Measurements from ENCODE around the gene CRAT. TPM values are rescaled to one million over a fixed set of nuclear protein-coding genes. Genes with fewer than 3 reads are reported as not detected.
A peak's percentile ranks its signal among the peaks of the same experiment; 100 is the strongest.

The CRAT gene
- total RNA-seq, 2 donors from 2014 or later, result 17.2 to 17.5 TPM

DNA sequence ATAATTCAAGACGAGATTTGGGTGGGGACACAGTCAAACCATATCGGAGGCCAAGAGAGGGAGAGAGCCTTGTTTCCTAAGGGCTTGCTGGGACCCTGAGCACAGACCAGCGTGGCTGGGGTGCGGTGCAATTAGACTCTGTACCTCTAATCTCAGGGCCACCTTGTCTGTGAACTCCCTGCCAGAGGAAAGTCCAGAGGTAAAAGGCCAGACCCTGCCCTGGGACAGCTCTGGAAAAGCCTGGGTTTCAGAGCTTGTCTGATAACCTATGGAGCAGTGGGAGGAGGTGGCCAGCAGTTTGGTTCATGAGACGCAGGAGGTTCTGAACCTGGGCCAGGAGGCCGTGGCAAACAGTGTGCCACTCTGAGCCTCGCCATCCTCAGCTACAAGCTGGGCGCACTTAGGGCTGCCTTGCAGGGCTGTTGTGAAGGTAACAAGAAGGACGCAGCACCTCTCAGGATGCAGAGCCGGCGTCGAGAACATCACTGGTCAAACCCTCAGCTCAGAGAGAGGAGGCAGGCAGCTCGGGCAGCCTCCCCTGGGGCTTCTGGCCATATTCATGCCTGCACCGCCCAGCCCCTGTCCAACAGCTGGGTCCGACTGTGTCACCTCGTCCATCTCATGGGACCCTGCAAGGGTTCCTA, 34.5 kb downstream of the CRAT start:
- WGBS, 2 experiments (ENCODE audit: insufficient coverage in 1 of 2, insufficient read length in 1 of 2), result 91 to 95% methylated on average over 11 to 16 of the region's 16 CpGs
- no peaks in the 10 kb centered on the region for H3K4me1 ChIP-seq (ENCODE audit: control insufficient read depth, insufficient read depth, low read length)
- H3K27me3 Mint-ChIP-seq (ENCODE audit: insufficient read depth), result no peaks in the 10 kb centered on the region
- H3K4me3 ChIP-seq (ENCODE audit: low read length), result no peak overlapping the region
- H3K9me3 Mint-ChIP-seq, result no peaks in the 10 kb centered on the region
- no peaks in the 10 kb centered on the region for H3K36me3 Mint-ChIP-seq (ENCODE audit: low read depth)
- TF ChIP-seq, protein P1, sequence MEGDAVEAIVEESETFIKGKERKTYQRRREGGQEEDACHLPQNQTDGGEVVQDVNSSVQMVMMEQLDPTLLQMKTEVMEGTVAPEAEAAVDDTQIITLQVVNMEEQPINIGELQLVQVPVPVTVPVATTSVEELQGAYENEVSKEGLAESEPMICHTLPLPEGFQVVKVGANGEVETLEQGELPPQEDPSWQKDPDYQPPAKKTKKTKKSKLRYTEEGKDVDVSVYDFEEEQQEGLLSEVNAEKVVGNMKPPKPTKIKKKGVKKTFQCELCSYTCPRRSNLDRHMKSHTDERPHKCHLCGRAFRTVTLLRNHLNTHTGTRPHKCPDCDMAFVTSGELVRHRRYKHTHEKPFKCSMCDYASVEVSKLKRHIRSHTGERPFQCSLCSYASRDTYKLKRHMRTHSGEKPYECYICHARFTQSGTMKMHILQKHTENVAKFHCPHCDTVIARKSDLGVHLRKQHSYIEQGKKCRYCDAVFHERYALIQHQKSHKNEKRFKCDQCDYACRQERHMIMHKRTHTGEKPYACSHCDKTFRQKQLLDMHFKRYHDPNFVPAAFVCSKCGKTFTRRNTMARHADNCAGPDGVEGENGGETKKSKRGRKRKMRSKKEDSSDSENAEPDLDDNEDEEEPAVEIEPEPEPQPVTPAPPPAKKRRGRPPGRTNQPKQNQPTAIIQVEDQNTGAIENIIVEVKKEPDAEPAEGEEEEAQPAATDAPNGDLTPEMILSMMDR (conservative IDR thresholded peaks at IDR 0.05), result no peak
- peak overlapping the region; percentile 18 for H3K27ac Mint-ChIP-seq
- H3K9me3 ChIP-seq (ENCODE audit: control insufficient read depth, low read length), result no peaks in the 10 kb centered on the region
- no peaks in the 10 kb centered on the region for H3K36me3 ChIP-seq (ENCODE audit: control insufficient read depth, insufficient read depth, low read length)
- peaks cover 17% of the 10 kb centered on the region for H3K4me1 Mint-ChIP-seq
- no peaks in the 10 kb centered on the region for H3K27me3 ChIP-seq (ENCODE audit: control insufficient read depth, insufficient read depth, low read length, poor library complexity, severe bottlenecking)
- no peak overlapping the region for H3K9ac ChIP-seq (ENCODE audit: extremely low read depth, low read length, poor library complexity, severe bottlenecking)
- H3K4me3 Mint-ChIP-seq, result no peak overlapping the region
- peak; percentile 20 for DNase-seq
- H3K27ac ChIP-seq (ENCODE audit: low read depth, low read length), result no peak overlapping the region

DNA sequence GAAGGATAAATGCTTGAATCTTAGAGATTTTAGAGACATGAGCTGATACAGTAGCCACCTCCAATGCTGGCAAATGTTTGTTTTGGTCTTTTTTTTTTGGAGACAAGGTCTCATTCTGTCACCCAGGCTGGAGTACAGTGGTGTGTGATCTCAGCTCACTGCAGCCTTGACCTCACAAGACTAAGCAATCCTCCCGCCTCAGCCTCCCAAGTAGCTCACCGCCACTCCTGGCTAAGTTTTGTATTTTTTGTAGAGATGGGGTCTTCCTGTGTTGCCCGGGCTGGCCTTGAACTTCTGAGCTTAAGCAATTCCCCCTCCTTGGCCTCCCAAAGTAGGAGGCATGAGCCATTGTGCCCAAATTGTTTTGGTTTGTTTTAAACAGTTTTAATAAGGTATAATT, 36.5 kb downstream of the CRAT start:
- WGBS, 2 experiments (ENCODE audit: insufficient coverage in 1 of 2, insufficient read length in 1 of 2), result 97% methylated on average over 3 of the region's 3 CpGs; no CpG with 5 or more reads in 1 of the 2 experiments

DNA sequence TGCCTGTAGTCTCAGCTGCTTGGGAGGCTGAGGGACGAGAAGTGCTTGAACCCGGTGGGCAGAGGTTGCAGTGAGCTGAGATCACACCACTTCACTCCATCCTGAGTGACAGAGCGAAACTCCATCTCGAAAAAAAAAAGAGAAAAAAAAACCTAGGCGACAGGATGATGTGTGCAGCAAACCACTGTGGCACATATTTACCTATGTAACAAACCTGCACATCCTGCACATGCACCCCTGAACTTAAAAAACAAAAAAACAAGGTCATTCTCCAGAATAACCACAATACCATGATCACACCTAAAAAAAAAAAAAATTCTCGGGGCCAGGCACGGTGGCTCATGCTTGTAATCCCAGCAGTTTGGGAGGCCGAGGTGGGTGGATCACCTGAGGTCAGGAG, 37.2 kb downstream of the CRAT start:
- no peak overlapping the region for H3K27ac ChIP-seq (ENCODE audit: low read depth, low read length)
- Mint-ChIP-seq H3K4me3 (no peak overlapping the region), H3K9me3 (no peaks in the 10 kb centered on the region), H3K27ac (peak overlapping the region; percentile 45), H3K36me3 (ENCODE audit: low read depth) (peaks cover 5% of the 10 kb centered on the region), H3K4me1 (peaks cover 10% of the 10 kb centered on the region), H3K27me3 (ENCODE audit: insufficient read depth) (no peaks in the 10 kb centered on the region)
- no peak overlapping the region for H3K4me3 ChIP-seq (ENCODE audit: low read length)
- no peaks in the 10 kb centered on the region for H3K9me3 ChIP-seq (ENCODE audit: control insufficient read depth, low read length)
- DNase-seq, result no peak
- TF ChIP-seq, protein P1 (conservative IDR thresholded peaks at IDR 0.05), result no peak
- no peak overlapping the region for H3K9ac ChIP-seq (ENCODE audit: extremely low read depth, low read length, poor library complexity, severe bottlenecking)
- no peaks in the 10 kb centered on the region for H3K4me1 ChIP-seq (ENCODE audit: control insufficient read depth, insufficient read depth, low read length)
- no peaks in the 10 kb centered on the region for H3K27me3 ChIP-seq (ENCODE audit: control insufficient read depth, insufficient read depth, low read length, poor library complexity, severe bottlenecking)
- H3K36me3 ChIP-seq (ENCODE audit: control insufficient read depth, insufficient read depth, low read length), result peaks cover 3% of the 10 kb centered on the region
- 87 to 100% methylated on average over 5 to 8 of the region's 8 CpGs for WGBS, 2 experiments (ENCODE audit: insufficient coverage in 1 of 2, insufficient read length in 1 of 2)

More for the DNA sequence above, 36.5 kb downstream of the CRAT start:
- no peaks in the 10 kb centered on the region for H3K9me3 ChIP-seq (ENCODE audit: control insufficient read depth, low read length)
- H3K36me3 ChIP-seq (ENCODE audit: control insufficient read depth, insufficient read depth, low read length), result peaks cover 3% of the 10 kb centered on the region
- H3K9ac ChIP-seq (ENCODE audit: extremely low read depth, low read length, poor library complexity, severe bottlenecking), result no peak overlapping the region
- no peaks in the 10 kb centered on the region for H3K27me3 ChIP-seq (ENCODE audit: control insufficient read depth, insufficient read depth, low read length, poor library complexity, severe bottlenecking)
- H3K4me1 ChIP-seq (ENCODE audit: control insufficient read depth, insufficient read depth, low read length), result no peaks in the 10 kb centered on the region
- Mint-ChIP-seq H3K4me3 (no peak overlapping the region), H3K27me3 (ENCODE audit: insufficient read depth) (no peaks in the 10 kb centered on the region), H3K27ac (no peak overlapping the region), H3K36me3 (ENCODE audit: low read depth) (no peaks in the 10 kb centered on the region), H3K4me1 (peaks cover 11% of the 10 kb centered on the region), H3K9me3 (no peaks in the 10 kb centered on the region)
- DNase-seq, result no peak
- TF ChIP-seq, protein P1 (conservative IDR thresholded peaks at IDR 0.05), result no peak
- no peak overlapping the region for H3K27ac ChIP-seq (ENCODE audit: low read depth, low read length)
- no peak overlapping the region for H3K4me3 ChIP-seq (ENCODE audit: low read length)
